ENCODE results near the gene DOCK1. TPM values are rescaled to one million over a fixed set of nuclear protein-coding genes. Genes with fewer than 3 reads are reported as not detected.

The DOCK1 gene
- total RNA-seq, 1 experiment from 2014 or later, result not detected

GRCh38 chr10:126969310-126969709 lies 64.1 kb downstream of the DOCK1 start:
- Histone ChIP-seq H3K4me3 (ENCODE audit: low read length) (no peak overlapping the region), H3K9me3 (ENCODE audit: low read length) (no peaks in the 10 kb centered on the region; the same call in 1 of the 2 replicates), H3K36me3 (ENCODE audit: insufficient read depth, low read length) (no peaks in the 10 kb centered on the region), H4K20me1 (ENCODE audit: insufficient read depth, low read depth, low read length) (no peaks in the 10 kb centered on the region), H3K9me2 (replicated peaks; ENCODE audit: insufficient read depth, low read length) (no peaks in the 10 kb centered on the region), H3K27ac (ENCODE audit: low read length) (no peak overlapping the region), H2AFZ (ENCODE audit: low read length) (no peak overlapping the region), H3K4me2 (ENCODE audit: low read depth, low read length, poor library complexity, severe bottlenecking) (no peak overlapping the region), H3K4me1 (ENCODE audit: low read length) (no peaks in the 10 kb centered on the region), H3K79me2 (ENCODE audit: low read length) (no peaks in the 10 kb centered on the region), H3K9ac (ENCODE audit: low read length) (no peak overlapping the region), H3K27me3 (ENCODE audit: low read length) (no peaks in the 10 kb centered on the region)
- no peak for DNase-seq

- no peaks in the 10 kb centered on the region for H3K79me2 ChIP-seq (ENCODE audit: low read length)
- peaks cover 5% of the 10 kb centered on the region for H3K9me3 ChIP-seq (ENCODE audit: low read length)
- no peak overlapping the region for H3K9ac ChIP-seq (ENCODE audit: low read length)
- H4K20me1 ChIP-seq (ENCODE audit: insufficient read depth, low read depth, low read length), result no peaks in the 10 kb centered on the region
- H3K27ac ChIP-seq (ENCODE audit: low read length), result no peak overlapping the region
- H3K4me1 ChIP-seq (ENCODE audit: low read length), result no peaks in the 10 kb centered on the region
- no peak overlapping the region for H2AFZ ChIP-seq (ENCODE audit: low read length)
- H3K27me3 ChIP-seq (ENCODE audit: low read length), result no peaks in the 10 kb centered on the region
- H3K4me2 ChIP-seq (ENCODE audit: low read depth, low read length, poor library complexity, severe bottlenecking), result no peak overlapping the region
- no peak overlapping the region for H3K4me3 ChIP-seq (ENCODE audit: low read length)
- H3K9me2 ChIP-seq (replicated peaks; ENCODE audit: insufficient read depth, low read length), result no peaks in the 10 kb centered on the region
- DNase-seq, result no peak
- H3K36me3 ChIP-seq (ENCODE audit: insufficient read depth, low read length), result no peaks in the 10 kb centered on the region
Observed at GRCh38 chr10:126972635-126973414, 67.6 kb downstream of the DOCK1 start.

- Histone ChIP-seq H3K4me3 (ENCODE audit: low read length) (no peak overlapping the region), H3K36me3 (ENCODE audit: insufficient read depth, low read length) (no peaks in the 10 kb centered on the region), H3K27ac (ENCODE audit: low read length) (no peak overlapping the region), H3K4me1 (ENCODE audit: low read length) (no peaks in the 10 kb centered on the region), H2AFZ (ENCODE audit: low read length) (no peak overlapping the region), H3K9ac (ENCODE audit: low read length) (no peak overlapping the region), H3K9me2 (replicated peaks; ENCODE audit: insufficient read depth, low read length) (no peaks in the 10 kb centered on the region), H3K9me3 (ENCODE audit: low read length) (peaks cover 6% of the 10 kb centered on the region; the same call in 1 of the 2 replicates), H3K27me3 (ENCODE audit: low read length) (no peaks in the 10 kb centered on the region), H3K4me2 (ENCODE audit: low read depth, low read length, poor library complexity, severe bottlenecking) (no peak overlapping the region), H3K79me2 (ENCODE audit: low read length) (no peaks in the 10 kb centered on the region), H4K20me1 (ENCODE audit: insufficient read depth, low read depth, low read length) (no peaks in the 10 kb centered on the region)
- DNase-seq, result no peak
Observed at GRCh38 chr10:126975221-126975620, 70.0 kb downstream of the DOCK1 start.

- Histone ChIP-seq H3K27me3 (ENCODE audit: low read length) (no peaks in the 10 kb centered on the region), H3K4me3 (ENCODE audit: low read length) (no peak overlapping the region), H3K79me2 (ENCODE audit: low read length) (no peaks in the 10 kb centered on the region), H3K36me3 (ENCODE audit: insufficient read depth, low read length) (no peaks in the 10 kb centered on the region), H3K9me3 (ENCODE audit: low read length) (peaks cover 6% of the 10 kb centered on the region; the same call in 1 of the 2 replicates), H3K4me1 (ENCODE audit: low read length) (no peaks in the 10 kb centered on the region), H3K27ac (ENCODE audit: low read length) (no peak overlapping the region), H3K9me2 (replicated peaks; ENCODE audit: insufficient read depth, low read length) (no peaks in the 10 kb centered on the region), H2AFZ (ENCODE audit: low read length) (no peak overlapping the region), H4K20me1 (ENCODE audit: insufficient read depth, low read depth, low read length) (no peaks in the 10 kb centered on the region), H3K4me2 (ENCODE audit: low read depth, low read length, poor library complexity, severe bottlenecking) (no peak overlapping the region), H3K9ac (ENCODE audit: low read length) (no peak overlapping the region)
- DNase-seq, result no peak
Observed at GRCh38 chr10:126977216-126977615, 72.0 kb downstream of the DOCK1 start.

GRCh38 chr10:126979311-126979710 lies 74.1 kb downstream of the DOCK1 start:
- Histone ChIP-seq H3K9ac (ENCODE audit: low read length) (no peak overlapping the region), H3K4me2 (ENCODE audit: low read depth, low read length, poor library complexity, severe bottlenecking) (no peak overlapping the region), H3K27me3 (ENCODE audit: low read length) (no peaks in the 10 kb centered on the region), H2AFZ (ENCODE audit: low read length) (no peak overlapping the region), H3K4me1 (ENCODE audit: low read length) (no peaks in the 10 kb centered on the region), H4K20me1 (ENCODE audit: insufficient read depth, low read depth, low read length) (no peaks in the 10 kb centered on the region), H3K9me3 (ENCODE audit: low read length) (peaks cover 6% of the 10 kb centered on the region; the same call in 1 of the 2 replicates), H3K9me2 (replicated peaks; ENCODE audit: insufficient read depth, low read length) (no peaks in the 10 kb centered on the region), H3K4me3 (ENCODE audit: low read length) (no peak overlapping the region), H3K79me2 (ENCODE audit: low read length) (no peaks in the 10 kb centered on the region), H3K36me3 (ENCODE audit: insufficient read depth, low read length) (no peaks in the 10 kb centered on the region), H3K27ac (ENCODE audit: low read length) (no peak overlapping the region)
- no peak for DNase-seq

- no peaks in the 10 kb centered on the region for H3K79me2 ChIP-seq (ENCODE audit: low read length)
- no peaks in the 10 kb centered on the region for H3K36me3 ChIP-seq (ENCODE audit: insufficient read depth, low read length)
- H4K20me1 ChIP-seq (ENCODE audit: insufficient read depth, low read depth, low read length), result no peaks in the 10 kb centered on the region
- H3K9me3 ChIP-seq (ENCODE audit: low read length), result peaks cover 5% of the 10 kb centered on the region
- no peak overlapping the region for H3K4me2 ChIP-seq (ENCODE audit: low read depth, low read length, poor library complexity, severe bottlenecking)
- no peak overlapping the region for H3K4me3 ChIP-seq (ENCODE audit: low read length)
- H3K27me3 ChIP-seq (ENCODE audit: low read length), result no peaks in the 10 kb centered on the region
- no peak overlapping the region for H2AFZ ChIP-seq (ENCODE audit: low read length)
- no peaks in the 10 kb centered on the region for H3K9me2 ChIP-seq (replicated peaks; ENCODE audit: insufficient read depth, low read length)
- no peak overlapping the region for H3K27ac ChIP-seq (ENCODE audit: low read length)
- DNase-seq, result no peak
- no peak overlapping the region for H3K9ac ChIP-seq (ENCODE audit: low read length)
- no peaks in the 10 kb centered on the region for H3K4me1 ChIP-seq (ENCODE audit: low read length)
Observed at GRCh38 chr10:126993208-126993607, 88.0 kb downstream of the DOCK1 start.

GRCh38 chr10:126997801-126998590 lies 92.8 kb downstream of the DOCK1 start:
- H3K4me3 ChIP-seq (ENCODE audit: low read length), result no peak overlapping the region
- no peak overlapping the region for H3K27ac ChIP-seq (ENCODE audit: low read length)
- no peaks in the 10 kb centered on the region for H3K79me2 ChIP-seq (ENCODE audit: low read length)
- H3K9ac ChIP-seq (ENCODE audit: low read length), result no peak overlapping the region
- H4K20me1 ChIP-seq (ENCODE audit: insufficient read depth, low read depth, low read length), result no peaks in the 10 kb centered on the region
- H3K9me3 ChIP-seq (ENCODE audit: low read length), result no peaks in the 10 kb centered on the region; the same call in none of the 2 replicates
- H3K36me3 ChIP-seq (ENCODE audit: insufficient read depth, low read length), result no peaks in the 10 kb centered on the region
- no peak overlapping the region for H3K4me2 ChIP-seq (ENCODE audit: low read depth, low read length, poor library complexity, severe bottlenecking)
- H3K4me1 ChIP-seq (ENCODE audit: low read length), result no peaks in the 10 kb centered on the region
- DNase-seq, result no peak
- no peak overlapping the region for H2AFZ ChIP-seq (ENCODE audit: low read length)
- H3K9me2 ChIP-seq (replicated peaks; ENCODE audit: insufficient read depth, low read length), result no peaks in the 10 kb centered on the region
- H3K27me3 ChIP-seq (ENCODE audit: low read length), result no peaks in the 10 kb centered on the region; the same call in 1 of the 2 replicates

- Histone ChIP-seq H4K20me1 (ENCODE audit: insufficient read depth, low read depth, low read length) (no peaks in the 10 kb centered on the region), H3K4me2 (ENCODE audit: low read depth, low read length, poor library complexity, severe bottlenecking) (no peak overlapping the region), H2AFZ (ENCODE audit: low read length) (no peak overlapping the region), H3K4me1 (ENCODE audit: low read length) (no peaks in the 10 kb centered on the region), H3K27ac (ENCODE audit: low read length) (no peak overlapping the region), H3K27me3 (ENCODE audit: low read length) (no peaks in the 10 kb centered on the region; the same call in 1 of the 2 replicates), H3K9me2 (replicated peaks; ENCODE audit: insufficient read depth, low read length) (no peaks in the 10 kb centered on the region), H3K4me3 (ENCODE audit: low read length) (no peak overlapping the region), H3K9ac (ENCODE audit: low read length) (no peak overlapping the region), H3K79me2 (ENCODE audit: low read length) (no peaks in the 10 kb centered on the region), H3K36me3 (ENCODE audit: insufficient read depth, low read length) (no peaks in the 10 kb centered on the region), H3K9me3 (ENCODE audit: low read length) (no peaks in the 10 kb centered on the region; the same call in none of the 2 replicates)
- DNase-seq, result no peak
Observed at GRCh38 chr10:127000598-127000997, 95.4 kb downstream of the DOCK1 start.

Data from Karpas-422 (cell line).